Heart right ventricle (tissue), 16 donors: Measurements from ENCODE around the gene SFI1. TPM values are rescaled to one million over a fixed set of nuclear protein-coding genes. Genes with fewer than 3 reads are reported as not detected.

Source experiments
- ATAC-seq, 8 donors: fragments of 200-7000 bp; cut with Tn5 transposase; one replicate each; pipeline ENCODE4 v1.9.1; 2020; ENCODE audit warnings: mild to moderate bottlenecking in 8 of 8, moderate library complexity in 8 of 8, moderate number of reproducible peaks in 1 of 8
- DNase-seq, 2 donors: peaks; one replicate each; pipeline ENCODE4 v3.0.0-alpha.2; 2020
- H3K27ac ChIP-seq, 10 donors: fragments of 200-600 bp; sonication (generic) in 2 of 10; one replicate each; pipeline versions ENCODE4 v1.5.0 to v1.8.0; 2020 to 2022; ENCODE audit warnings: mild to moderate bottlenecking in 3 of 10
- H3K27me3 ChIP-seq, 7 donors: fragments of 200-600 bp; one replicate each; pipeline ENCODE4 v1.8.0; 2021 to 2022; ENCODE audit warnings: mild to moderate bottlenecking in 2 of 7
- H3K36me3 ChIP-seq, 9 donors: fragments of 200-600 bp; sonication (generic) in 1 of 9; one replicate each; pipeline versions ENCODE4 v1.5.0 to v1.8.0; 2020 to 2022; ENCODE audit warnings: mild to moderate bottlenecking in 2 of 9
- H3K4me1 ChIP-seq, 9 donors: fragments of 200-600 bp; sonication (generic) in 1 of 9; one replicate each; pipeline versions ENCODE4 v1.5.0 to v1.8.0; 2020 to 2022; ENCODE audit warnings: mild to moderate bottlenecking in 4 of 9
- H3K4me3 ChIP-seq, 10 donors: fragments of 200-600 bp; sonication (generic) in 2 of 10; one replicate each; pipeline versions ENCODE4 v1.5.0 to v1.8.0; 2020 to 2022; ENCODE audit warnings: mild to moderate bottlenecking in 7 of 10, moderate library complexity in 2 of 10
- H3K9me3 ChIP-seq, 11 donors: fragments of 200-600 bp in 10 of 11; sonication (generic) in 2 of 11; one replicate each; pipeline versions ENCODE4 v1.5.0 to v1.8.0; 2013 to 2022; ENCODE audit warnings: mild to moderate bottlenecking in 2 of 11, control low read depth in 1 of 11, moderate library complexity in 1 of 11
- CTCF ChIP-seq, 9 donors: fragments of 200-600 bp; sonication (generic) in 2 of 9; IDR thresholded peaks; one replicate each; pipeline versions ENCODE4 v1.5.0 to v1.8.0; 2021 to 2022; ENCODE audit warnings: antibody characterized with exemption in 9 of 9, mild to moderate bottlenecking in 5 of 9, moderate library complexity in 1 of 9
- WGBS, 2 donors: extraction: QIAGEN DNeasy Blood & Tissue Kit; methylation state at CpG; one replicate each; pipeline ENCODE4 v1.1.7; 2013; ENCODE audit warnings: inconsistent platforms in 1 of 2; 5-methylcytosine and 5-hydroxymethylcytosine counted together
- intact Hi-C, 10 donors: fragments of 100-400 bp; cut with DNase I; formaldehyde crosslinking; loops; one replicate each; pipeline versions ENCODE4 v1.11.1 to v1.14.2; 2022
- polyA plus RNA-seq, 2 donors: library from polyadenylated mRNA; stranded (reverse); fragments of 200-250 nt; gene quantifications; one replicate each; pipeline ENCODE4 v1.2.3, GENCODE V29; 2013
- total RNA-seq, 10 donors: library from RNA; stranded (reverse); fragmentation: NEBNext Ultra II Directional in 3 of 10; extraction: Animal tissue kit (Norgen Biotek cat#: 25700) in 3 of 10; gene quantifications; one replicate each; pipeline versions ENCODE4 v1.2.1 to v1.2.4, GENCODE V29; 2021 to 2023
- donor health status: Arrhythmogenic right ventricular cardiomyopathy.
- donor health status: ischemic (EF 13 %, LVEDD 7.1; RV severe dilation, severe dysfunction).
- donor health status: healthy with polysubstance abuse.
- donor health status: DM: no; HTN: yes; CAD: no.
- donor health status: DM: no; HTN: no; CAD: no.
- donor health status: ischemic (EF 25% LVEDD 6.9; RV normal size, moderate dysfunction).
- donor health status: ischemic (EF 25% LVEDD 5.7; RV mildly dilated, moderate dysfunction).
- donor health status: healthy.
- donor health status: DM: yes; HTN: yes; CAD: no.
- donor health status: Ischemic cardiomyopathy.
- donor health status: ischemic (EF 35%, LVEDD 5.7; RV mildly dilated, moderate dysfunction).
- donor health status: nonischemic (EF 11% LVEDD 7.7; RV severe dilation, severe dysfunction).
- donor health status: DM: yes; HTN: yes; CAD: no.
- donor health status: PGD.
- donor health status: ischemic (EF 29% LVEDD 5.4; RV normal size, mild dysfunction).
- donor health status: nonischemic (EF 23%, LVEDD 6.1; RV moderate dilation, normal function).

SFI1 gene
- total and polyA plus RNA-seq, 12 donors = 4.7 to 20.1 (median 7.3) TPM

- Histone ChIP-seq H3K27ac (no peak overlapping the region), H3K4me3 (no peak overlapping the region), H3K9me3 (no peaks in the 10 kb centered on the region), H3K4me1 (peaks cover 5 to 25% (median 20%) of the 10 kb centered on the region in 9 donors), H3K36me3 (peaks cover 0 to 80% (median 22%) of the 10 kb centered on the region in 9 donors), H3K27me3 (no peaks in the 10 kb centered on the region)
- DNase-seq = no peak
- 94 to 95% methylated on average over 14 of the region's 14 CpGs for WGBS, 2 donors
- TF ChIP-seq CTCF (IDR thresholded peaks at IDR 0.05) = no peak
- intact Hi-C loops = no loop called here
- ATAC-seq = no peak
Observed at GRCh38 chr22:31619611-31620300, 123.4 kb downstream of the SFI1 start.

GRCh38 chr22:31620756-31621480 lies 124.6 kb downstream of the SFI1 start:
- H3K27ac ChIP-seq = no peak overlapping the region
- intact Hi-C loops = no loop called here
- H3K27me3 ChIP-seq = no peaks in the 10 kb centered on the region
- H3K9me3 ChIP-seq = no peaks in the 10 kb centered on the region
- TF ChIP-seq CTCF (IDR thresholded peaks at IDR 0.05) = no peak
- peaks cover 4 to 25% (median 19%) of the 10 kb centered on the region in 9 donors for H3K4me1 ChIP-seq
- H3K4me3 ChIP-seq = no peak overlapping the region
- peaks cover 0 to 89% (median 22%) of the 10 kb centered on the region in 9 donors for H3K36me3 ChIP-seq
- DNase-seq (no peak), ATAC-seq (no peak)
- 84 to 88% methylated on average over 16 to 20 of the region's 20 CpGs for WGBS, 2 donors

GRCh38 chr22:31621507-31622124 lies 125.3 kb downstream of the SFI1 start:
- H3K9me3 ChIP-seq = no peaks in the 10 kb centered on the region
- TF ChIP-seq CTCF (IDR thresholded peaks at IDR 0.05) = no peak
- 81 to 85% methylated on average over 19 of the region's 19 CpGs for WGBS, 2 donors
- intact Hi-C loops = no loop called here
- no peak overlapping the region for H3K4me3 ChIP-seq
- H3K36me3 ChIP-seq = peaks cover 0 to 88% (median 22%) of the 10 kb centered on the region in 9 donors
- H3K27me3 ChIP-seq = no peaks in the 10 kb centered on the region
- H3K27ac ChIP-seq = no peak overlapping the region
- H3K4me1 ChIP-seq = peaks cover 9 to 25% (median 19%) of the 10 kb centered on the region in 9 donors
- ATAC-seq (no peak), DNase-seq (no peak)

DNA sequence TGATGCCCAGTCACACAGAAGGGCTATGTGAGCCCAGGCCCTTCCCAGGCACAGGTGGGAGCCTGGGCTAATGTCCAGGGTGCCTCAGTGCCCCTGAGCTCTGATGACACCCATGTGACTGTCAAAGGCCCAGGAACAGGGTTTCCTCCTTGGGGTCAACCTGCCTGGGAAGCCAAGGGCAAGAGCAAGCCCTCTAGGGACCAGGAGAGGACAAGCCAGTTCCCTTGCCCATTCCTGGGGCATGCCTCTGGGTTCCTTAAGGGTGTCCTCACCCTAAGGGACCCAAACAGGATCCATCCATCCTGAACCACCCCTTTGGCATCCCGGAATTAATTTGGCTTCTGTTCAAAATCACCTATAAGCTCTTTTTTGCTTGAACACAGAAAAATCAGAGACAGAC lies 126.6 kb downstream of the SFI1 start:
- Histone ChIP-seq H3K27me3 (no peaks in the 10 kb centered on the region), H3K4me3 (no peak overlapping the region), H3K4me1 (peaks cover 21 to 35% (median 29%) of the 10 kb centered on the region in 9 donors), H3K36me3 (peaks cover 0 to 81% (median 22%) of the 10 kb centered on the region in 9 donors), H3K9me3 (no peaks in the 10 kb centered on the region), H3K27ac (no peak overlapping the region)
- DNase-seq = no peak
- TF ChIP-seq CTCF (IDR thresholded peaks at IDR 0.05) = no peak
- 92 to 96% methylated on average over 1 of the region's 1 CpG for WGBS, 2 donors
- ATAC-seq = no peak
- intact Hi-C loops = no loop called here
